ENCODE data around the gene LBH. TPM values are rescaled to one million over a fixed set of nuclear protein-coding genes. Genes with fewer than 3 reads are reported as not detected.

Gene LBH
- total and polyA plus RNA-seq, 4 experiments from 2014 or later: 119 to 364 (median 236) TPM

DNA sequence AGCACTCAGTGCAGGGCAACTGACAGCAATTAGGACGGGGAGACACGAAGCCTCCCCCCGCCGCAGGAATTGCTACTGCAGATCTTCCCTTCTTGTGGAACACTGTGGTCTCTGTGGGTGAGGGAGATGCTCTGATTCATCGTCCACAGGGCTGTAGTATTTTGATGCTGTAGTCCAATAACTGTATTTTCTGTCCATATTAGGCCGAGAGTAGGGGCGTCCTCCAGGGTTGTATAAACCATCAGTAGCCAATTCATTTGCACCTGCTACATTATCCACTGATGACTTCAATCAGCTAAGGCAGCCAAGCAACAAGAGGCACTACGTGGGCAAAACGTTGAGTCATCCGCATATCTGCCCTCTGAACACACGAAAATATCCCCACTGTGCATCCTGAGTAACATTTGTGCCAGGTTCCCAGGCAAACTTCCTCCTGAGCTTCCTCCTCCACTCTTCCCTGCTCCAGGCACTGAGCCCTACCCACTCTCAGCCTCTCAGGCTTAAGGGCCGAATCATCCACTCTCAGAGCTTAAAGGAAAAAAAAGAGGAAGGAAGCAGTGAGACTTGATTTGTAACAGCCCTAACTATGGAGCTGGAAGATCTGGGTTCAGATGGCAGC lies 62.1 kb downstream of the LBH start:
- H3K27ac Mint-ChIP-seq: peak overlapping the region in 1 of 7 donors; percentile 43
- H3K27me3 ChIP-seq (ENCODE audit: insufficient read depth, low read length): no peaks in the 10 kb centered on the region
- no peaks in the 10 kb centered on the region for H3K4me1 ChIP-seq (ENCODE audit: insufficient read depth, low read length)
- no peak overlapping the region for H3K4me3 Mint-ChIP-seq
- peaks cover 0 to 5% (median 3%) of the 10 kb centered on the region in 4 donors for H3K4me1 Mint-ChIP-seq
- no peaks in the 10 kb centered on the region for H3K36me3 Mint-ChIP-seq
- POLR2A ChIA-PET (ENCODE audit: partially characterized antibody): no interaction called here
- DNase-seq: no peak
- H3K9me3 Mint-ChIP-seq: peaks cover 0 to 8% (median 5%) of the 10 kb centered on the region in 8 donors
- intact Hi-C loops (cut with micrococcal nuclease): no loop called here
- CTCF ChIA-PET (ENCODE audit: partially characterized antibody): interaction anchor here (0.6 to 1.5 kb wide), 3 partner anchors 21 to 54 kb away, joined by 3 to 4 read pairs (median 4); no protein-coding TSS in a partner anchor
- H3K36me3 ChIP-seq (ENCODE audit: insufficient read depth, low read length): no peaks in the 10 kb centered on the region
- no peak overlapping the region for H3K27ac ChIP-seq (ENCODE audit: low read depth, low read length)
- no peaks in the 10 kb centered on the region for H3K27me3 Mint-ChIP-seq
- no peak overlapping the region for H3K4me3 ChIP-seq (ENCODE audit: low read length in 2 of 2)
- no peaks in the 10 kb centered on the region for H3K9me3 ChIP-seq (ENCODE audit: control insufficient read depth in 1 of 2, low read length in 2 of 2)

DNA sequence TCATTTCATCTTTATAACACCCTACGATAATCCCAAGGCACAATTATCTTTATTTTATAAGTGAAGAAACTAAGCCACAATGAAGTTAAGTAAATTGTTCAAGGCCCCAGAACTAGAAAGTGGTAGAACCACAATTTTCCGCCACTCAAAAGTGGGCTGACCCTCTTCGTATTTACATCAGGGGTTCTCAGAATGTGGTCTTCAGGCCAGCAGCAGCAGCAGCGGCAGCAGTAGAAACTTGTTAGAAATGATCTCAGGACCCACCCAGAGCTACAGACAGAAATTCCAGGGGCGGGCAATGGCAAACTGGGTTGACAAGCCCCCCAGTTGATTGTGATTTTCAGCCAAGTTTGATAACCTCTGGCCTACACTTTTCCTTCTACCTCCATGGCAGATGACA lies 62.8 kb downstream of the LBH start:
- no peak for DNase-seq
- H3K4me1 Mint-ChIP-seq: peaks cover 0 to 7% (median 2%) of the 10 kb centered on the region in 4 donors
- no peaks in the 10 kb centered on the region for H3K27me3 Mint-ChIP-seq
- H3K9me3 Mint-ChIP-seq: peaks cover 0 to 8% (median 5%) of the 10 kb centered on the region in 8 donors
- intact Hi-C loops (cut with micrococcal nuclease): no loop called here
- no peaks in the 10 kb centered on the region for H3K36me3 Mint-ChIP-seq
- Histone ChIP-seq H3K36me3 (ENCODE audit: insufficient read depth, low read length) (no peaks in the 10 kb centered on the region), H3K27me3 (ENCODE audit: insufficient read depth, low read length) (no peaks in the 10 kb centered on the region), H3K4me1 (ENCODE audit: insufficient read depth, low read length) (no peaks in the 10 kb centered on the region), H3K27ac (ENCODE audit: low read depth, low read length) (no peak overlapping the region), H3K4me3 (ENCODE audit: low read length in 2 of 2) (no peak overlapping the region), H3K9me3 (ENCODE audit: control insufficient read depth in 1 of 2, low read length in 2 of 2) (no peaks in the 10 kb centered on the region)
- CTCF ChIA-PET (ENCODE audit: partially characterized antibody): interaction anchor here (0.8 kb wide), 1 partner anchor 22 kb away, joined by 4 read pairs; no protein-coding TSS in a partner anchor
- peak overlapping the region in 1 of 7 donors; percentile 50 for H3K27ac Mint-ChIP-seq
- POLR2A ChIA-PET (ENCODE audit: partially characterized antibody): no interaction called here
- H3K4me3 Mint-ChIP-seq: no peak overlapping the region

- no peaks in the 10 kb centered on the region for H3K27me3 ChIP-seq (ENCODE audit: insufficient read depth, low read length)
- no peak overlapping the region for H3K27ac Mint-ChIP-seq
- H3K4me3 ChIP-seq (ENCODE audit: low read length in 2 of 2): no peak overlapping the region
- no peaks in the 10 kb centered on the region for H3K27me3 Mint-ChIP-seq
- H3K4me3 Mint-ChIP-seq: no peak overlapping the region
- DNase-seq: no peak
- ChIA-PET CTCF (ENCODE audit: partially characterized antibody) (interaction anchor here (1.3 kb wide), 1 partner anchor 411 kb away, joined by 3 read pairs; no protein-coding TSS in a partner anchor), POLR2A (ENCODE audit: partially characterized antibody) (no interaction called here)
- H3K27ac ChIP-seq (ENCODE audit: low read depth, low read length): no peak overlapping the region
- H3K9me3 ChIP-seq (ENCODE audit: control insufficient read depth in 1 of 2, low read length in 2 of 2): no peaks in the 10 kb centered on the region
- H3K4me1 ChIP-seq (ENCODE audit: insufficient read depth, low read length): no peaks in the 10 kb centered on the region
- H3K4me1 Mint-ChIP-seq: peaks cover 0 to 10% (median 2%) of the 10 kb centered on the region in 4 donors
- no peaks in the 10 kb centered on the region for H3K36me3 Mint-ChIP-seq
- intact Hi-C loops (cut with micrococcal nuclease): no loop called here
- peaks cover 0 to 8% (median 5%) of the 10 kb centered on the region in 8 donors for H3K9me3 Mint-ChIP-seq
- H3K36me3 ChIP-seq (ENCODE audit: insufficient read depth, low read length): no peaks in the 10 kb centered on the region
Measured at GRCh38 chr2:30296496-30296895, 65.2 kb downstream of the LBH start.

GRCh38 chr2:30298302-30298701 lies 67.0 kb downstream of the LBH start:
- Histone ChIP-seq H3K27me3 (ENCODE audit: insufficient read depth, low read length) (no peaks in the 10 kb centered on the region), H3K27ac (ENCODE audit: low read depth, low read length) (no peak overlapping the region), H3K36me3 (ENCODE audit: insufficient read depth, low read length) (no peaks in the 10 kb centered on the region), H3K9me3 (ENCODE audit: control insufficient read depth in 1 of 2, low read length in 2 of 2) (no peaks in the 10 kb centered on the region), H3K4me3 (ENCODE audit: low read length in 2 of 2) (no peak overlapping the region), H3K4me1 (ENCODE audit: insufficient read depth, low read length) (no peaks in the 10 kb centered on the region)
- Mint-ChIP-seq H3K27me3 (no peaks in the 10 kb centered on the region), H3K27ac (peak overlapping the region in 1 of 7 donors; percentile 66), H3K4me3 (no peak overlapping the region), H3K9me3 (peaks cover 0 to 8% (median 5%) of the 10 kb centered on the region in 8 donors), H3K4me1 (peaks cover 0 to 10% (median 2%) of the 10 kb centered on the region in 4 donors), H3K36me3 (no peaks in the 10 kb centered on the region)
- no peak for DNase-seq
- ChIA-PET CTCF (ENCODE audit: partially characterized antibody) (interaction anchor here (1.2 kb wide), 1 partner anchor 37 kb away, joined by 5 read pairs; no protein-coding TSS in a partner anchor), POLR2A (ENCODE audit: partially characterized antibody) (no interaction called here)
- intact Hi-C loops (cut with micrococcal nuclease): no loop called here

- Histone ChIP-seq H3K27me3 (ENCODE audit: insufficient read depth, low read length) (no peaks in the 10 kb centered on the region), H3K27ac (ENCODE audit: low read depth, low read length) (no peak overlapping the region), H3K36me3 (ENCODE audit: insufficient read depth, low read length) (no peaks in the 10 kb centered on the region), H3K4me3 (ENCODE audit: low read length in 2 of 2) (no peak overlapping the region), H3K4me1 (ENCODE audit: insufficient read depth, low read length) (no peaks in the 10 kb centered on the region), H3K9me3 (ENCODE audit: control insufficient read depth in 1 of 2, low read length in 2 of 2) (no peaks in the 10 kb centered on the region)
- POLR2A ChIA-PET (ENCODE audit: partially characterized antibody): interaction anchor here (0.6 kb wide), 1 partner anchor 13 kb away, joined by 4 read pairs; no protein-coding TSS in a partner anchor
- intact Hi-C loops (cut with micrococcal nuclease): no loop called here
- no peaks in the 10 kb centered on the region for H3K27me3 Mint-ChIP-seq
- H3K36me3 Mint-ChIP-seq: no peaks in the 10 kb centered on the region
- no peak overlapping the region for H3K27ac Mint-ChIP-seq
- H3K4me3 Mint-ChIP-seq: no peak overlapping the region
- H3K9me3 Mint-ChIP-seq: peaks cover 0 to 8% (median 5%) of the 10 kb centered on the region in 8 donors
- H3K4me1 Mint-ChIP-seq: peaks cover 0 to 10% (median 4%) of the 10 kb centered on the region in 4 donors
- DNase-seq: no peak
- CTCF ChIA-PET (ENCODE audit: partially characterized antibody): no interaction called here
Measured at GRCh38 chr2:30300122-30300455, 68.8 kb downstream of the LBH start.

DNA sequence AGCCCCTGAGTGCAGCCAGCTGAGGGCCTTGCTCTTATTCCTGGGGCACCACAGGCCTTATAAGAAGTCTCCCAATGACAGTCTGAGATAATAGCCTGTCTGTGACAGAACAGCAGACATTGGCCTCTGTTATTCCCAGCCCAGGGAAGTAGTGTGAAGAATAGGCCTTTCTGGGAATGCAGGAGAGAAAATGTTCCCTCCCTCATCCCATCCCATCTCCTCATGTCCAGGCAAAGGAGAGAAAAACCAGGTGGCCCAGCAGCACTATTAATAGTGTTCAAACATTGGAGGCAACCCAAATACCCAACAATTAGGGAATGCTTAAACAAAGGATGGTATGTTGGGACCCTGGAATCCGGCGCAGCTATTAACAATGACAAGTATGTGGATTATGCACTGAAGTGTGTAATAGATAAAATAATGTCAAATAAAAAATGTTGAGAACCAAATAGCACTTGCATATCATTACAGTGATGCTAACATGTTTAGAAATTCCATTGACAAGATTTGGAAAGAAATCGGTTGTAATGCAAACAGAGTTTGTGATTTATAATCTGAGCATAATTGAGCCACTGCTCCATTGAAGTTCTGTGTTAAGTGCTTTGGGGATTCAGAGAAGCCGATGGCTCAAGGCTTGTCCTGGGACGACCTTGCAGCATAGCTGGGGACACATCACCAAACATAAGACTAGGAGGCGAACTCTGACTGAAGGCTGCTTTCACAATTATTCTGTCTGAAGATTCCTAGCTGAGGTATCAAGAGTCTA lies 69.3 kb downstream of the LBH start:
- H3K36me3 ChIP-seq (ENCODE audit: insufficient read depth, low read length): no peaks in the 10 kb centered on the region
- Mint-ChIP-seq H3K27ac (no peak overlapping the region), H3K36me3 (no peaks in the 10 kb centered on the region), H3K4me1 (peaks cover 0 to 10% (median 4%) of the 10 kb centered on the region in 4 donors), H3K27me3 (no peaks in the 10 kb centered on the region), H3K4me3 (no peak overlapping the region), H3K9me3 (peaks cover 0 to 8% (median 5%) of the 10 kb centered on the region in 8 donors)
- no peaks in the 10 kb centered on the region for H3K9me3 ChIP-seq (ENCODE audit: control insufficient read depth in 1 of 2, low read length in 2 of 2)
- H3K27ac ChIP-seq (ENCODE audit: low read depth, low read length): no peak overlapping the region
- H3K4me3 ChIP-seq (ENCODE audit: low read length in 2 of 2): no peak overlapping the region
- no peaks in the 10 kb centered on the region for H3K27me3 ChIP-seq (ENCODE audit: insufficient read depth, low read length)
- no peaks in the 10 kb centered on the region for H3K4me1 ChIP-seq (ENCODE audit: insufficient read depth, low read length)
- DNase-seq: no peak
- ChIA-PET CTCF (ENCODE audit: partially characterized antibody) (interaction anchor here (0.9 kb wide), 1 partner anchor 9 kb away, joined by 3 read pairs; no protein-coding TSS in a partner anchor), POLR2A (ENCODE audit: partially characterized antibody) (interaction anchor here (0.6 to 1.5 kb wide), 2 partner anchors 13 to 35 kb away, joined by 4 to 6 read pairs; no protein-coding TSS in a partner anchor)
- intact Hi-C loops (cut with micrococcal nuclease): no loop called here

DNA sequence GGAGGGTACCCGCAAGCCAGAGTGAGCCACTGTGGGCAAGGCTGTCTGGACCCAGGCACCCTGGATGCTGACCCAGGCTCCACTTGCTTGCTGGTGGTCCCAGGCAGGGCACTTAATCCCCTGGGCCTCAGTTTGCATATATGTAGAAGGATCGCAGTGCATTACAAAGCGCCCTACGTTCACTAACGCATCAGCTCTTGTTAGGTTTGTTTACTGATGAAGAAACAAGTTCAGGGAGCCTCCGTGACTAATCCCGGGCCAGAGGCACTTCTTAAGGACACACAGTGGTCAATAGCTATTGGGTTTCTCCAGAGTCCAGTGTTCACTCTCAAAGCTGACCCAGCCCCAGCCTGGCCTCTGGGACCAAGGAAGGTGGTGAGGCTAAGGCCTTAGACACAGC lies 70.2 kb downstream of the LBH start:
- H3K4me3 ChIP-seq (ENCODE audit: low read length in 2 of 2): no peak overlapping the region
- H3K4me3 Mint-ChIP-seq: no peak overlapping the region
- no peaks in the 10 kb centered on the region for H3K4me1 ChIP-seq (ENCODE audit: insufficient read depth, low read length)
- DNase-seq: no peak
- no peaks in the 10 kb centered on the region for H3K36me3 ChIP-seq (ENCODE audit: insufficient read depth, low read length)
- intact Hi-C loops (cut with micrococcal nuclease): no loop called here
- no peaks in the 10 kb centered on the region for H3K27me3 ChIP-seq (ENCODE audit: insufficient read depth, low read length)
- H3K9me3 Mint-ChIP-seq: peaks cover 0 to 8% (median 5%) of the 10 kb centered on the region in 8 donors
- H3K27ac ChIP-seq (ENCODE audit: low read depth, low read length): no peak overlapping the region
- no peaks in the 10 kb centered on the region for H3K9me3 ChIP-seq (ENCODE audit: control insufficient read depth in 1 of 2, low read length in 2 of 2)
- H3K36me3 Mint-ChIP-seq: no peaks in the 10 kb centered on the region
- ChIA-PET CTCF (ENCODE audit: partially characterized antibody) (interaction anchor here (0.9 kb wide), 1 partner anchor 8 kb away, joined by 3 read pairs; no protein-coding TSS in a partner anchor), POLR2A (ENCODE audit: partially characterized antibody) (interaction anchor here (1.5 kb wide), 1 partner anchor 35 kb away, joined by 6 read pairs; no protein-coding TSS in a partner anchor)
- H3K27ac Mint-ChIP-seq: no peak overlapping the region
- peaks cover 0 to 10% (median 4%) of the 10 kb centered on the region in 4 donors for H3K4me1 Mint-ChIP-seq
- no peaks in the 10 kb centered on the region for H3K27me3 Mint-ChIP-seq
